ENCODE measurements around the gene DCTPP1. TPM values are rescaled to one million over a fixed set of nuclear protein-coding genes. Genes with fewer than 3 reads are reported as not detected.
A peak's percentile ranks its signal among the peaks of the same experiment; 100 is the strongest.

DCTPP1 gene
- polyA plus RNA-seq, 3 donors = 10.5 to 45.5 (median 32.2) TPM

GRCh38 chr16:30459456-30459855, 29.6 kb upstream of the DCTPP1 start:
- Histone ChIP-seq H3K79me2 (ENCODE audit: insufficient read depth, low read length) (no peaks in the 10 kb centered on the region), H3K27me3 (ENCODE audit: control insufficient read depth in 2 of 2, insufficient read depth in 2 of 2, low read length in 2 of 2) (no peaks in the 10 kb centered on the region), H3K36me3 (replicated peaks in 1 of 2; ENCODE audit: control insufficient read depth in 1 of 2, insufficient read depth in 2 of 2, low read length in 2 of 2) (no peaks in the 10 kb centered on the region), H2AFZ (ENCODE audit: insufficient read depth, low read depth, low read length, poor library complexity, severe bottlenecking) (peak overlapping the region; percentile 73), H3K9ac (ENCODE audit: insufficient read depth, low read length, poor library complexity, severe bottlenecking) (peak overlapping the region; percentile 37), H4K20me1 (ENCODE audit: insufficient read depth, low read length) (no peaks in the 10 kb centered on the region), H3K9me3 (replicated peaks in 1 of 2; ENCODE audit: control insufficient read depth in 1 of 2, insufficient read depth in 1 of 2, low read length in 2 of 2) (no peaks in the 10 kb centered on the region), H3K4me1 (ENCODE audit: control insufficient read depth in 1 of 2, insufficient read depth in 2 of 2, low read length in 2 of 2) (peaks cover 53% of the 10 kb centered on the region in 2 donors), H3K27ac (ENCODE audit: low read depth in 1 of 2, low read length in 2 of 2) (peak overlapping the region; percentile 86 to 89), H3K4me3 (replicated peaks in 1 of 3; ENCODE audit: low read depth in 2 of 3, low read length in 3 of 3) (peak overlapping the region in 1 of 3 experiments; percentile 37), H3K4me2 (replicated peaks; ENCODE audit: extremely low read depth, low read length, poor library complexity, severe bottlenecking) (peak overlapping the region; percentile 32)
- Mint-ChIP-seq H3K27ac (peak overlapping the region in 6 of 7 donors; percentile 11 to 92 (median 86)), H3K36me3 (no peaks in the 10 kb centered on the region), H3K27me3 (ENCODE audit: low read depth in 3 of 3) (peaks cover 0 to 3% (median 2%) of the 10 kb centered on the region in 3 donors), H3K4me1 (peaks cover 54% of the 10 kb centered on the region), H3K9me3 (no peaks in the 10 kb centered on the region), H3K4me3 (no peak overlapping the region)
- intact Hi-C loops (cut with micrococcal nuclease) = no loop called here
- no peak for DNase-seq
- TF ChIP-seq, protein P1, sequence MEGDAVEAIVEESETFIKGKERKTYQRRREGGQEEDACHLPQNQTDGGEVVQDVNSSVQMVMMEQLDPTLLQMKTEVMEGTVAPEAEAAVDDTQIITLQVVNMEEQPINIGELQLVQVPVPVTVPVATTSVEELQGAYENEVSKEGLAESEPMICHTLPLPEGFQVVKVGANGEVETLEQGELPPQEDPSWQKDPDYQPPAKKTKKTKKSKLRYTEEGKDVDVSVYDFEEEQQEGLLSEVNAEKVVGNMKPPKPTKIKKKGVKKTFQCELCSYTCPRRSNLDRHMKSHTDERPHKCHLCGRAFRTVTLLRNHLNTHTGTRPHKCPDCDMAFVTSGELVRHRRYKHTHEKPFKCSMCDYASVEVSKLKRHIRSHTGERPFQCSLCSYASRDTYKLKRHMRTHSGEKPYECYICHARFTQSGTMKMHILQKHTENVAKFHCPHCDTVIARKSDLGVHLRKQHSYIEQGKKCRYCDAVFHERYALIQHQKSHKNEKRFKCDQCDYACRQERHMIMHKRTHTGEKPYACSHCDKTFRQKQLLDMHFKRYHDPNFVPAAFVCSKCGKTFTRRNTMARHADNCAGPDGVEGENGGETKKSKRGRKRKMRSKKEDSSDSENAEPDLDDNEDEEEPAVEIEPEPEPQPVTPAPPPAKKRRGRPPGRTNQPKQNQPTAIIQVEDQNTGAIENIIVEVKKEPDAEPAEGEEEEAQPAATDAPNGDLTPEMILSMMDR (IDR thresholded peaks at IDR 0.05) = no peak
- WGBS (ENCODE audit: insufficient coverage) = 93% methylated on average over 3 of the region's 11 CpGs

GRCh38 chr16:30458561-30459394, 28.9 kb upstream of the DCTPP1 start:
- Histone ChIP-seq H3K79me2 (ENCODE audit: insufficient read depth, low read length) (no peaks in the 10 kb centered on the region), H3K27ac (ENCODE audit: low read depth in 1 of 2, low read length in 2 of 2) (peak overlapping the region; percentile 86 to 89), H3K9me3 (replicated peaks in 1 of 2; ENCODE audit: control insufficient read depth in 1 of 2, insufficient read depth in 1 of 2, low read length in 2 of 2) (no peaks in the 10 kb centered on the region), H3K4me2 (replicated peaks; ENCODE audit: extremely low read depth, low read length, poor library complexity, severe bottlenecking) (peak overlapping the region; percentile 32), H3K9ac (ENCODE audit: insufficient read depth, low read length, poor library complexity, severe bottlenecking) (peak overlapping the region; percentile 37), H3K4me3 (replicated peaks in 1 of 3; ENCODE audit: low read depth in 2 of 3, low read length in 3 of 3) (peak overlapping the region in 1 of 3 experiments; percentile 37), H3K4me1 (ENCODE audit: control insufficient read depth in 1 of 2, insufficient read depth in 2 of 2, low read length in 2 of 2) (peaks cover 46% of the 10 kb centered on the region in 2 donors), H2AFZ (ENCODE audit: insufficient read depth, low read depth, low read length, poor library complexity, severe bottlenecking) (peak overlapping the region; percentile 73), H3K36me3 (replicated peaks in 1 of 2; ENCODE audit: control insufficient read depth in 1 of 2, insufficient read depth in 2 of 2, low read length in 2 of 2) (no peaks in the 10 kb centered on the region), H4K20me1 (ENCODE audit: insufficient read depth, low read length) (no peaks in the 10 kb centered on the region), H3K27me3 (ENCODE audit: control insufficient read depth in 2 of 2, insufficient read depth in 2 of 2, low read length in 2 of 2) (no peaks in the 10 kb centered on the region)
- Mint-ChIP-seq H3K4me1 (peaks cover 48% of the 10 kb centered on the region), H3K27ac (peak overlapping the region; percentile 79 to 92 (median 85)), H3K9me3 (no peaks in the 10 kb centered on the region), H3K27me3 (ENCODE audit: low read depth in 3 of 3) (peaks cover 0 to 3% (median 2%) of the 10 kb centered on the region in 3 donors), H3K4me3 (peak overlapping the region in 1 of 2 donors; percentile 55), H3K36me3 (no peaks in the 10 kb centered on the region)
- DNase-seq = peak; percentile 83 to 93 (median 89)
- TF ChIP-seq, protein P1 (IDR thresholded peaks at IDR 0.05) = no peak
- WGBS (ENCODE audit: insufficient coverage) = 21% methylated on average over 14 of the region's 22 CpGs
- intact Hi-C loops (cut with micrococcal nuclease) = no loop called here
